Progenitor cell of endocrine pancreas (in vitro differentiated cells): Measurements from ENCODE around the gene PRDM5. TPM values are rescaled to one million over a fixed set of nuclear protein-coding genes. Genes with fewer than 3 reads are reported as not detected.
"Not testable (repeated sequence)": the region's sequence is repeated elsewhere in the genome, so short reads cannot be mapped to it uniquely, and the experiment has no call there.

ENCODE experiments used
- DNase-seq: peaks from one replicate; pipeline ENCODE4 v3.0.0; 2021; ENCODE audit warnings: low spot score; ENCODE audit not compliant: unreplicated experiment
- H3K27ac Mint-ChIP-seq: 2 replicates; pipeline ENCODE4 v1.8.0; 2021; ENCODE audit warnings: mild to moderate bottlenecking, moderate library complexity, mixed read lengths
- H3K27me3 Mint-ChIP-seq: 2 replicates; pipeline ENCODE4 v1.8.0; 2021; ENCODE audit warnings: mixed read lengths
- H3K36me3 Mint-ChIP-seq: 2 replicates; pipeline ENCODE4 v1.8.0; 2022; ENCODE audit warnings: mixed read lengths; ENCODE audit not compliant: insufficient read depth
- H3K4me1 Mint-ChIP-seq: 2 replicates; pipeline ENCODE4 v1.8.0; 2021; ENCODE audit warnings: low read depth, mixed read lengths
- H3K4me3 Mint-ChIP-seq: 2 replicates; pipeline ENCODE4 v1.8.0; 2021; ENCODE audit warnings: low read depth, mild to moderate bottlenecking, moderate library complexity, mixed read lengths
- H3K9me3 Mint-ChIP-seq: 2 replicates; pipeline ENCODE4 v1.8.0; 2021; ENCODE audit warnings: low read depth, mixed read lengths
- CTCF ChIP-seq: fragments of 200-600 bp; sonication (generic); IDR thresholded peaks from one replicate; pipeline ENCODE4 v1.5.0; 2021; ENCODE audit warnings: antibody characterized with exemption, mild to moderate bottlenecking; ENCODE audit not compliant: unreplicated experiment
- total RNA-seq: library from RNA; stranded (reverse); gene quantifications from 2 replicates; pipeline ENCODE4 v1.2.1, GENCODE V29; 2021

PRDM5 gene
- total RNA-seq, 1 donor from 2014 or later: 18.9 TPM

- DNase-seq: no peak
- peaks cover 15% of the 10 kb centered on the region for H3K9me3 Mint-ChIP-seq
- no peak overlapping the region for H3K27ac Mint-ChIP-seq
- H3K4me1 Mint-ChIP-seq: no peaks in the 10 kb centered on the region
- no peak overlapping the region for H3K4me3 Mint-ChIP-seq
- no peaks in the 10 kb centered on the region for H3K27me3 Mint-ChIP-seq
- TF ChIP-seq CTCF: no peak
- H3K36me3 Mint-ChIP-seq: peaks cover 26% of the 10 kb centered on the region
Observed at GRCh38 chr4:120750152-120750525, 172.4 kb downstream of the PRDM5 start.

GRCh38 chr4:120749445-120750151, 172.9 kb downstream of the PRDM5 start:
- TF ChIP-seq CTCF: no peak
- Mint-ChIP-seq H3K4me1 (no peaks in the 10 kb centered on the region), H3K27ac (no peak overlapping the region), H3K36me3 (peaks cover 26% of the 10 kb centered on the region), H3K27me3 (no peaks in the 10 kb centered on the region), H3K4me3 (no peak overlapping the region), H3K9me3 (peaks cover 15% of the 10 kb centered on the region)
- no peak for DNase-seq

GRCh38 chr4:120741636-120742035, 180.9 kb downstream of the PRDM5 start:
- not testable (repeated sequence) for DNase-seq, H3K4me1 Mint-ChIP-seq

GRCh38 chr4:120736312-120736711, 186.2 kb downstream of the PRDM5 start:
- Mint-ChIP-seq H3K4me3 (no peak overlapping the region), H3K27me3 (no peaks in the 10 kb centered on the region), H3K4me1 (peaks cover 4% of the 10 kb centered on the region), H3K36me3 (peaks cover 2% of the 10 kb centered on the region), H3K27ac (no peak overlapping the region), H3K9me3 (no peaks in the 10 kb centered on the region)
- no peak for TF ChIP-seq CTCF
- no peak for DNase-seq

More at GRCh38 chr4:120741636-120742035, 180.9 kb downstream of the PRDM5 start:
- H3K27ac Mint-ChIP-seq, H3K9me3 Mint-ChIP-seq, H3K36me3 Mint-ChIP-seq, H3K4me3 Mint-ChIP-seq, H3K27me3 Mint-ChIP-seq: not testable (repeated sequence)

GRCh38 chr4:120733968-120734367, 188.6 kb downstream of the PRDM5 start:
- Mint-ChIP-seq H3K27ac (no peak overlapping the region), H3K36me3 (no peaks in the 10 kb centered on the region), H3K9me3 (no peaks in the 10 kb centered on the region), H3K4me1 (peaks cover 8% of the 10 kb centered on the region), H3K27me3 (no peaks in the 10 kb centered on the region), H3K4me3 (no peak overlapping the region)
- DNase-seq: no peak
- no peak for TF ChIP-seq CTCF

GRCh38 chr4:120733054-120733453, 189.5 kb downstream of the PRDM5 start:
- Mint-ChIP-seq H3K27me3 (no peaks in the 10 kb centered on the region), H3K9me3 (no peaks in the 10 kb centered on the region), H3K36me3 (no peaks in the 10 kb centered on the region), H3K27ac (no peak overlapping the region), H3K4me3 (no peak overlapping the region), H3K4me1 (peaks cover 8% of the 10 kb centered on the region)
- no peak for DNase-seq
- no peak for TF ChIP-seq CTCF
